HepG2 (cell line): ENCODE data around the gene UCK2. TPM values are rescaled to one million over a fixed set of nuclear protein-coding genes. Genes with fewer than 3 reads are reported as not detected.

Source experiments
- ATAC-seq: fragments of 200-7000 bp; cut with Tn5 transposase; 3 replicates; pipeline ENCODE4 v1.9.1; 2020; ENCODE audit warnings: mild to moderate bottlenecking, moderate library complexity
- BruUV-seq: library from RNA; stranded (reverse); fragments of 400-500 nt; replicated peaks from 2 replicates; lab custom pipeline; 2021; lab: Mats Ljungman, UMichigan
- CTCF ChIA-PET: fragments of 300-600 bp; formaldehyde crosslinking; extraction: SDS; loops from one replicate; lab custom pipeline; 2021; ENCODE audit warnings: low total read pairs, inconsistent platforms, low intra/inter-chr PET ratio; lab: Yijun Ruan, JAX
- POLR2A ChIA-PET: fragments of 350-600 bp; sonication (Branson Sonifier 250); formaldehyde crosslinking; loops from one replicate; lab custom pipeline; 2020; ENCODE audit warnings: antibody characterized with exemption, inconsistent platforms; lab: Yijun Ruan, JAX
- DNase-seq: peaks from one replicate; pipeline ENCODE4 v3.0.0-alpha.2; 2015; ENCODE audit warnings: low spot score
- FAIRE-seq: peaks from 3 replicates; lab custom pipeline; 2011; peaks lifted over from hg19 to GRCh38; lab: Jason Lieb, UNC
- H2AFZ ChIP-seq: one replicate; pipeline ENCODE4 v1.6.1; 2011; ENCODE audit warnings: low read length, inconsistent platforms
- H3K27ac ChIP-seq: fragments of 300-600 bp; 3 replicates; pipeline ENCODE4 v1.8.0; 2011; ENCODE audit warnings: mixed run types, mild to moderate bottlenecking, mixed read lengths, low read length, inconsistent platforms; ENCODE audit not compliant: insufficient read depth; ENCODE audit errors: extremely low read length
- H3K27me3 ChIP-seq, 2 experiments: fragments of 200-600 bp in 1 of 2; 2 replicates in 1 of 2; 3 replicates in 1 of 2; pipeline versions ENCODE4 v1.6.0 to v1.8.0; 2011; ENCODE audit warnings: low read length in 2 of 2, mild to moderate bottlenecking in 2 of 2, moderate library complexity in 2 of 2, inconsistent platforms in 1 of 2; ENCODE audit not compliant: insufficient read depth in 2 of 2, control insufficient read depth in 1 of 2
- H3K36me3 ChIP-seq, 2 experiments: fragments of 200-600 bp in 1 of 2; replicated peaks in 1 of 2; 2 replicates in 1 of 2; 3 replicates in 1 of 2; pipeline versions ENCODE4 v1.5.1 to v1.8.0; 2011; ENCODE audit warnings: low read length in 2 of 2, inconsistent platforms in 1 of 2; ENCODE audit not compliant: insufficient read depth in 2 of 2, control insufficient read depth in 1 of 2
- H3K4me1 ChIP-seq: 2 replicates; pipeline ENCODE4 v1.5.1; 2012; ENCODE audit warnings: low read length, inconsistent platforms; ENCODE audit not compliant: insufficient read depth
- H3K4me2 ChIP-seq: 2 replicates; pipeline ENCODE4 v1.6.0; 2011; ENCODE audit warnings: low read depth, low read length, inconsistent platforms
- H3K4me3 ChIP-seq, 3 experiments: fragments of 200-600 bp in 1 of 3; sonication (generic), shearing (Covaris generic) in 1 of 3; replicated peaks in 1 of 3; 2 replicates each; pipeline ENCODE4 v1.5.1; 2011 to 2016; ENCODE audit warnings: low read length in 3 of 3, inconsistent platforms in 2 of 3, low read depth in 2 of 3, mild to moderate bottlenecking in 2 of 3, control low read depth in 1 of 3, mixed read lengths in 1 of 3; ENCODE audit not compliant: insufficient read depth in 1 of 3
- H3K79me2 ChIP-seq: one replicate; pipeline ENCODE4 v1.6.1; 2011; ENCODE audit warnings: low read length, inconsistent platforms; ENCODE audit not compliant: insufficient read depth
- H3K9ac ChIP-seq: 2 replicates; pipeline ENCODE4 v1.6.0; 2011; ENCODE audit warnings: mild to moderate bottlenecking, low read depth, low read length, inconsistent platforms; ENCODE audit not compliant: insufficient read depth
- H3K9me3 ChIP-seq: 2 replicates; pipeline ENCODE4 v1.5.1; 2012; ENCODE audit warnings: mild to moderate bottlenecking, low read length
- H4K20me1 ChIP-seq: 2 replicates; pipeline ENCODE4 v1.6.0; 2011; ENCODE audit warnings: inconsistent platforms, mild to moderate bottlenecking, low read length, moderate library complexity; ENCODE audit not compliant: insufficient read depth
- STAG1 ChIP-seq: sonication (generic); formaldehyde crosslinking; IDR thresholded peaks from 2 replicates; pipeline ENCODE4 v1.4.0; 2020; ENCODE audit warnings: missing genetic modification reagents
- ZNF619 ChIP-seq: sonication (generic); formaldehyde crosslinking; IDR thresholded peaks from 2 replicates; pipeline ENCODE4 v1.4.0; 2020; ENCODE audit warnings: mild to moderate bottlenecking, missing genetic modification reagents
- ZNF672 ChIP-seq: sonication (generic); formaldehyde crosslinking; IDR thresholded peaks from 2 replicates; pipeline ENCODE4 v1.8.1; 2022; ENCODE audit warnings: missing genetic modification reagents
- WGBS: methylation state at CpG from one replicate; pipeline ENCODE4 v1.1.6; 2017; ENCODE audit warnings: low lambda C conversion rate; 5-methylcytosine and 5-hydroxymethylcytosine counted together
- in situ Hi-C: cut with HindIII; loops from 2 replicates; pipeline ENCODE4 v1.10.0; 2017; ENCODE audit warnings: low pct_unique_long_range_greater_than_20kb; ENCODE audit not compliant: extremely low pct_ligation_motif_present
- intact Hi-C: fragments of 100-400 bp; cut with micrococcal nuclease; formaldehyde crosslinking; loops from one replicate; pipeline ENCODE4 v1.10.0; 2022; ENCODE audit not compliant: unreplicated experiment
- polyA plus RNA-seq, 8 experiments: library from polyadenylated mRNA; depleted of rRNA in 3 of 8; stranded (reverse) in 7 of 8; unstranded in 1 of 8; fragments of >200 nt; fragmentation: Illumina TruSeq in 4 of 8; extraction: Trizol in 4 of 8; gene quantifications; 2 replicates each; pipeline versions ENCODE4 v1.2.1 to v1.2.3, GENCODE V29; 2011 to 2016; ENCODE audit warnings: low read depth in 4 of 8, missing spikeins in 1 of 8, mixed read lengths in 1 of 8; ENCODE audit not compliant: insufficient read depth in 1 of 8
- total RNA-seq, 5 experiments: library from RNA; depleted of rRNA; stranded (reverse); fragments of >200 nt; fragmentation: Illumina TruSeq; extraction: Trizol; gene quantifications; 2 replicates each; pipeline ENCODE4 v1.2.3, GENCODE V29; 2016; ENCODE audit warnings: low read depth in 1 of 5
- TF ChIP-seq, protein P1 (sequence below): sonication (generic); formaldehyde crosslinking; IDR thresholded peaks from 2 replicates; pipeline ENCODE4 v1.4.0; 2020; ENCODE audit warnings: missing genetic modification reagents
- TF ChIP-seq, protein P2 (sequence below): sonication (generic); formaldehyde crosslinking; IDR thresholded peaks from 2 replicates; pipeline ENCODE4 v1.5.0; 2020; ENCODE audit warnings: mild to moderate bottlenecking, missing genetic modification reagents, moderate library complexity

UCK2 gene
- total and polyA plus RNA-seq, 2 of the 13 experiments (the other 11 are each of a cell fraction or from before 2014, with no cell fraction given) = 64.3 to 78.0 TPM

DNA sequence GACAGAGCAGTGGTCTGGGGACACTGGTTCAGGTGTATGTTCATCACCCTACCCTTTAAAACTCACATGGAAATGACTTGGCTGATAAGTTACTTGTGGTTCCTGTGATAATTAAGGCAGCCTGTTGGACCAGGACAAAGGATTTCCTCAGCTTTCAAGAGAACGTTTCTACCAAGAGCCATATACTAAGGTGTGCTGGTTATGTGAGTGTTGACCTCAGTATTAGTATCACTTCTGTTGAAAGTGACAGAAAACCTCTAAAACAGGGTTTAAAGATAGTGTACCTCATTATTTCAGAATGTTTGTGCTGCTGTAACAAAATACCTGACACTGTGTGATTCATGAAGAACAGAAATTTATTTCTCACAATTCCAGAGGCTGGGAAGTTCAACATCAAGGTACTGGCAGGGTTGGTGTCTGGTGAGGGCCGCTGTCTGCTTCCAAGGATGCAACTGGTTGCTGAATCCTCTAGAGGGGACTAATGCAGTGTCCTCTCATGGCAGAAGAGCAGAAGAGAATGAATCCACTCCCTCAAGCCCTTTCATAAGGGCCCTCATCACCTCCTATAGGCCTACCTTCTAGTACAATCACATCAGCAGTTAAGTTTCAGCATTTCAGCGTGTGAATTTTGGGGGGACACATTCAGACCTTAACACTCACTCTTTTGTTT, 54.9 kb downstream of the UCK2 start:
- BruUV-seq = no TSS peak
- Histone ChIP-seq H3K27ac (no peak overlapping the region), H3K4me2 (no peak overlapping the region), H3K27me3 (no peaks in the 10 kb centered on the region), H3K4me3 (no peak overlapping the region), H3K4me1 (peaks cover 75% of the 10 kb centered on the region), H3K9ac (no peak overlapping the region), H4K20me1 (no peaks in the 10 kb centered on the region; the same call in 1 of the 2 replicates), H3K36me3 (peaks cover 0 to under 1% of the 10 kb centered on the region in 2 experiments; a peak in 2 of 5 replicates), H2AFZ (no peak overlapping the region), H3K9me3 (no peaks in the 10 kb centered on the region), H3K79me2 (peaks cover 87% of the 10 kb centered on the region)
- intact Hi-C loops (no loop called here), in situ Hi-C loops (no loop called here)
- DNase-seq = no peak
- 92% methylated on average over 2 of the region's 3 CpGs for WGBS
- POLR2A ChIA-PET = interaction anchor here (1.2 to 2.7 kb wide), 2 partner anchors 11 to 18 kb away, joined by 3 to 9 read pairs; no protein-coding TSS in a partner anchor
- TF ChIP-seq STAG1 (CRISPR knock-in tag) (0 out of 2 replicates have a peak, but pooled peaks have one; percentile 16), ZNF619 (no peak), ZNF672 (CRISPR knock-in tag) (no peak)
- TF ChIP-seq, protein P1, sequence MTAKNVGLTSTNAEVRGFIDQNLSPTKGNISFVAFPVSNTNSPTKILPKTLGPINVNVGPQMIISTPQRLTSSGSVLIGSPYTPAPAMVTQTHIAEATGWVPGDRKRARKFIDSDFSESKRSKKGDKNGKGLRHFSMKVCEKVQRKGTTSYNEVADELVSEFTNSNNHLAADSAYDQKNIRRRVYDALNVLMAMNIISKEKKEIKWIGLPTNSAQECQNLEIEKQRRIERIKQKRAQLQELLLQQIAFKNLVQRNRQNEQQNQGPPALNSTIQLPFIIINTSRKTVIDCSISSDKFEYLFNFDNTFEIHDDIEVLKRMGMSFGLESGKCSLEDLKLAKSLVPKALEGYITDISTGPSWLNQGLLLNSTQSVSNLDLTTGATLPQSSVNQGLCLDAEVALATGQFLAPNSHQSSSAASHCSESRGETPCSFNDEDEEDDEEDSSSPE (CRISPR knock-in tag) = no peak
- TF ChIP-seq, protein P2, sequence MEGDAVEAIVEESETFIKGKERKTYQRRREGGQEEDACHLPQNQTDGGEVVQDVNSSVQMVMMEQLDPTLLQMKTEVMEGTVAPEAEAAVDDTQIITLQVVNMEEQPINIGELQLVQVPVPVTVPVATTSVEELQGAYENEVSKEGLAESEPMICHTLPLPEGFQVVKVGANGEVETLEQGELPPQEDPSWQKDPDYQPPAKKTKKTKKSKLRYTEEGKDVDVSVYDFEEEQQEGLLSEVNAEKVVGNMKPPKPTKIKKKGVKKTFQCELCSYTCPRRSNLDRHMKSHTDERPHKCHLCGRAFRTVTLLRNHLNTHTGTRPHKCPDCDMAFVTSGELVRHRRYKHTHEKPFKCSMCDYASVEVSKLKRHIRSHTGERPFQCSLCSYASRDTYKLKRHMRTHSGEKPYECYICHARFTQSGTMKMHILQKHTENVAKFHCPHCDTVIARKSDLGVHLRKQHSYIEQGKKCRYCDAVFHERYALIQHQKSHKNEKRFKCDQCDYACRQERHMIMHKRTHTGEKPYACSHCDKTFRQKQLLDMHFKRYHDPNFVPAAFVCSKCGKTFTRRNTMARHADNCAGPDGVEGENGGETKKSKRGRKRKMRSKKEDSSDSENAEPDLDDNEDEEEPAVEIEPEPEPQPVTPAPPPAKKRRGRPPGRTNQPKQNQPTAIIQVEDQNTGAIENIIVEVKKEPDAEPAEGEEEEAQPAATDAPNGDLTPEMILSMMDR (CRISPR knock-in tag) = 0 out of 2 replicates have a peak, but pooled peaks have one; percentile 12
- CTCF ChIA-PET = no interaction called here
- peak; percentile 17; the same call in 2 of the 3 replicates for ATAC-seq
- no peak for FAIRE-seq
